Pulmonary artery endothelial cell (primary cell): ENCODE results near the gene BTAF1. TPM values are rescaled to one million over a fixed set of nuclear protein-coding genes. Genes with fewer than 3 reads are reported as not detected.
"Not testable (repeated sequence)": the region's sequence is repeated elsewhere in the genome, so short reads cannot be mapped to it uniquely, and the experiment has no call there.

ENCODE experiments used
- DNase-seq: peaks from one replicate; pipeline ENCODE4 v3.0.0-alpha.2; 2011; ENCODE audit warnings: low read depth, low spot score
- total RNA-seq: library from RNA; depleted of rRNA; stranded (reverse); fragments of >200 nt; gene quantifications from 2 replicates; pipeline ENCODE4 v1.2.3, GENCODE V29; 2014

The BTAF1 gene
- total RNA-seq, 1 donor from 2014 or later = 30.6 TPM

GRCh38 chr10:91977491-91977890 is 53.9 kb downstream of the BTAF1 start:
- no peak for DNase-seq

GRCh38 chr10:91978585-91978984 is 55.0 kb downstream of the BTAF1 start:
- DNase-seq = no peak

GRCh38 chr10:91980319-91980718 is 56.7 kb downstream of the BTAF1 start:
- no peak for DNase-seq

- no peak for DNase-seq
Observed at GRCh38 chr10:91983416-91983815, 59.8 kb downstream of the BTAF1 start.

GRCh38 chr10:91987397-91988037 is 63.9 kb downstream of the BTAF1 start:
- DNase-seq = no peak

- no peak for DNase-seq
Observed at GRCh38 chr10:91992031-91992430, 68.5 kb downstream of the BTAF1 start.

GRCh38 chr10:91996266-91996665 is 72.7 kb downstream of the BTAF1 start:
- no peak for DNase-seq

GRCh38 chr10:92001581-92001980 is 78.0 kb downstream of the BTAF1 start:
- DNase-seq = no peak

- no peak for DNase-seq
Observed at GRCh38 chr10:92001995-92002394, 78.4 kb downstream of the BTAF1 start.

GRCh38 chr10:92003258-92003657 is 79.7 kb downstream of the BTAF1 start:
- no peak for DNase-seq

GRCh38 chr10:92005978-92006377 is 82.4 kb downstream of the BTAF1 start:
- DNase-seq = no peak

- DNase-seq = no peak
Observed at GRCh38 chr10:92009445-92009844, 85.9 kb downstream of the BTAF1 start.

GRCh38 chr10:92010047-92010735 is 86.6 kb downstream of the BTAF1 start:
- DNase-seq = no peak

- DNase-seq = peak; percentile 7
Observed at GRCh38 chr10:92011560-92012214, 88.1 kb downstream of the BTAF1 start.

- no peak for DNase-seq
Observed at GRCh38 chr10:92014620-92015019, 91.0 kb downstream of the BTAF1 start.

GRCh38 chr10:92024700-92025099 is 101.1 kb downstream of the BTAF1 start:
- DNase-seq = no peak

- not testable (repeated sequence) for DNase-seq
Observed at GRCh38 chr10:92025340-92025739, 101.8 kb downstream of the BTAF1 start.

GRCh38 chr10:92027141-92027540 is 103.6 kb downstream of the BTAF1 start:
- peak; percentile 45 for DNase-seq

GRCh38 chr10:92031580-92031979 is 108.0 kb downstream of the BTAF1 start:
- no peak for DNase-seq

GRCh38 chr10:92033070-92033469 is 109.5 kb downstream of the BTAF1 start:
- not testable (repeated sequence) for DNase-seq

GRCh38 chr10:92038949-92039348 is 115.4 kb downstream of the BTAF1 start:
- no peak for DNase-seq

GRCh38 chr10:92042541-92042940 is 119.0 kb downstream of the BTAF1 start:
- no peak for DNase-seq

- no peak for DNase-seq
Observed at GRCh38 chr10:92045641-92046106, 122.1 kb downstream of the BTAF1 start.
